Brain microvascular endothelial cell (primary cell): ENCODE data around the gene OR3A1.
"Not testable (repeated sequence)": the region's sequence is repeated elsewhere in the genome, so short reads cannot be mapped to it uniquely, and the experiment has no call there.

Experiments used
- DNase-seq: peaks from one replicate; pipeline ENCODE4 v3.0.0-alpha.2; 2020
- H3K27ac ChIP-seq: fragments of 250-450 bp; sonication (Bioruptor Pico); 2 replicates; pipeline ENCODE4 v1.5.1; 2020; ENCODE audit warnings: mild to moderate bottlenecking, moderate library complexity
- H3K27me3 ChIP-seq: fragments of 250-450 bp; sonication (Bioruptor Pico); replicated peaks from 2 replicates; pipeline ENCODE4 v1.5.1; 2020; ENCODE audit warnings: mild to moderate bottlenecking
- H3K36me3 ChIP-seq: fragments of 250-450 bp; sonication (Bioruptor Pico); replicated peaks from 2 replicates; pipeline ENCODE4 v1.5.1; 2020; ENCODE audit warnings: mild to moderate bottlenecking
- H3K4me3 ChIP-seq: 2 replicates; pipeline ENCODE4 v1.5.1; 2011; ENCODE audit warnings: low read depth, mild to moderate bottlenecking, control low read depth, low read length, moderate library complexity
- in situ Hi-C: cut with HindIII; loops from 2 replicates; pipeline ENCODE4 v1.10.0; 2017; ENCODE audit warnings: low sequenced_read_pairs, low pct_ligation_motif_present
- TF ChIP-seq, protein P1 (sequence below): IDR thresholded peaks from 2 replicates; pipeline ENCODE4 v1.5.1; 2011; ENCODE audit warnings: low read depth, mild to moderate bottlenecking, moderate library complexity, low read length, control low read depth, inconsistent platforms; ENCODE audit errors: missing control alignments

The OR3A1 gene

DNA sequence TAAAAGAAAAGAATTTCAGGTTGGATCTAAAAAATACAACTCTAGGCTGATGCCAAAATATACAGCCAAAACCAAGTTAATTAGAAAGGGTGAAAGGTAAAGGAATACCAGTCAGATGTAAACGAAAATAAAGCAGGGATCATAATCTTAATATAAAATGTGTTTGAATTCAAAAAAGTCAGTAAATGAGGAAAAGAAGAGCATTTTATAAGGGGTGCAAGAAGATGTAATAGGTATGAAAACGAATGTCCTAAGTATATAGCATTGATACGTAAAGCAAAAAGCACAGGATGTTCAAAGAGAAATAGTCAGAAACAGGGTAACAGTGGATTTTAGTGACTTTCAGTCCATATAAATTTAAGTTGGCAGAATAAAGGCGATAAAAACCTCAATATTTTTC, 2.5 kb downstream of the OR3A1 start:
- Histone ChIP-seq H3K4me3 (no peak overlapping the region), H3K27me3 (no peaks in the 10 kb centered on the region), H3K36me3 (no peaks in the 10 kb centered on the region), H3K27ac (no peak overlapping the region)
- in situ Hi-C loops, result no loop called here
- TF ChIP-seq, protein P1, sequence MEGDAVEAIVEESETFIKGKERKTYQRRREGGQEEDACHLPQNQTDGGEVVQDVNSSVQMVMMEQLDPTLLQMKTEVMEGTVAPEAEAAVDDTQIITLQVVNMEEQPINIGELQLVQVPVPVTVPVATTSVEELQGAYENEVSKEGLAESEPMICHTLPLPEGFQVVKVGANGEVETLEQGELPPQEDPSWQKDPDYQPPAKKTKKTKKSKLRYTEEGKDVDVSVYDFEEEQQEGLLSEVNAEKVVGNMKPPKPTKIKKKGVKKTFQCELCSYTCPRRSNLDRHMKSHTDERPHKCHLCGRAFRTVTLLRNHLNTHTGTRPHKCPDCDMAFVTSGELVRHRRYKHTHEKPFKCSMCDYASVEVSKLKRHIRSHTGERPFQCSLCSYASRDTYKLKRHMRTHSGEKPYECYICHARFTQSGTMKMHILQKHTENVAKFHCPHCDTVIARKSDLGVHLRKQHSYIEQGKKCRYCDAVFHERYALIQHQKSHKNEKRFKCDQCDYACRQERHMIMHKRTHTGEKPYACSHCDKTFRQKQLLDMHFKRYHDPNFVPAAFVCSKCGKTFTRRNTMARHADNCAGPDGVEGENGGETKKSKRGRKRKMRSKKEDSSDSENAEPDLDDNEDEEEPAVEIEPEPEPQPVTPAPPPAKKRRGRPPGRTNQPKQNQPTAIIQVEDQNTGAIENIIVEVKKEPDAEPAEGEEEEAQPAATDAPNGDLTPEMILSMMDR, result no peak
- DNase-seq, result no peak

DNA sequence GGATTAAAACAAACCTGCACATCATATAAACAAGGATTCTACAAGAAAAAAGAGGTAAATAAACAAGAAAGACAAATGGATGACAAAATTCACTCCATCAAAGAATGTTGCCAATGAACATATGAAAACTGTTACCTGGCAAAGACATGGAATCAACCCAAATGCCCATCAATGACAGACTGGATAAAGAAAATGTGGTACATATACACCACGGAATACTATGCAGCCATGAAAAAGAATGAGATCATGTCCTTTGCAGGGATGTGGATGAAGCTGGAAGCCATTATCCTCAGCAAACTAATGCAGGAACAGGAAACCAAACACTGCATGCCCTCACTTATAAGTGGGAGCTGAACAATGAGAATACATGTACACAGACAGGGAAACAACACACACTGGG, 4.6 kb downstream of the OR3A1 start:
- H3K4me3 ChIP-seq, DNase-seq, in situ Hi-C loops, H3K27ac ChIP-seq, H3K36me3 ChIP-seq, H3K27me3 ChIP-seq: not testable (repeated sequence)

DNA sequence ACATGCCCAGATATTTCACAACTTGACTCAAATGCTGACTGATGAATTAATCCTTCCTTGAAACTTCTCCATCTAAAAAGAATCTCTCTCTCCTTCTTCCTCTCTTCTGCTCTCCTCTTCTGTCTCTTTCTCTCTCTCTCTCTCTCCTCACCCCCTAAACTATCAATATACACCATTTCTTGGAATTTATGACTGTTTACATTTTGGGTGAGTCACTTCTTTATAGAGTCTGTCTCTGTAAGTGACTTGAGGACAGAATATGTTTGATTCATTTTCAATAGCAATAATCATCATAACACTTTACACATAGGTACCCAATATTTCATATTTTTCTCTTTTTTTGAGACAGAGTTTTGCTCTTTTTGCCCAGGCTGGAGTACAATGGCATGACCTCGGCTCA, 15.3 kb downstream of the OR3A1 start:
- no peak for DNase-seq
- Histone ChIP-seq H3K4me3 (no peak overlapping the region), H3K27me3 (no peaks in the 10 kb centered on the region), H3K27ac (no peak overlapping the region), H3K36me3 (no peaks in the 10 kb centered on the region)
- TF ChIP-seq, protein P1, result no peak
- in situ Hi-C loops, result no loop called here

DNA sequence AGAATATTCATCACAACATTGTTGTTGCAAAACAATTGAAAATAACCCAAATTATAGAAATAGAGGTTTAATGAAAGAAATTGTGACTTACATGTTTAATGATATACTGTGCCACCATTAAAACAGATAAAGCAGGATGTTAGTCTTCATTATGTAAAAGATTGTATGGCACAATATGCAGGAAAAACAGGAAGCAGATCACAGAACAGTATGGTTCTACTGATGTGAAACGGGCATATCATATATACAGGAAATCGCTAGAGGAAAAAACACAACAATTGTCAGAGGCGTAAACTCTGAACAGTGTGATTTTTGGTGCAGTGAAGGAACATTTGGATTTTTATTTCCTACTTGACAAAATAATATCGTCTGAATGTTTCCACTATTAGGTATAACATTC, 22.0 kb downstream of the OR3A1 start:
- H3K27me3 ChIP-seq, result no peaks in the 10 kb centered on the region
- no peak overlapping the region for H3K4me3 ChIP-seq
- no peak overlapping the region for H3K27ac ChIP-seq
- in situ Hi-C loops, result no loop called here
- H3K36me3 ChIP-seq, result no peaks in the 10 kb centered on the region
- DNase-seq, result no peak
- TF ChIP-seq, protein P1, result no peak

DNA sequence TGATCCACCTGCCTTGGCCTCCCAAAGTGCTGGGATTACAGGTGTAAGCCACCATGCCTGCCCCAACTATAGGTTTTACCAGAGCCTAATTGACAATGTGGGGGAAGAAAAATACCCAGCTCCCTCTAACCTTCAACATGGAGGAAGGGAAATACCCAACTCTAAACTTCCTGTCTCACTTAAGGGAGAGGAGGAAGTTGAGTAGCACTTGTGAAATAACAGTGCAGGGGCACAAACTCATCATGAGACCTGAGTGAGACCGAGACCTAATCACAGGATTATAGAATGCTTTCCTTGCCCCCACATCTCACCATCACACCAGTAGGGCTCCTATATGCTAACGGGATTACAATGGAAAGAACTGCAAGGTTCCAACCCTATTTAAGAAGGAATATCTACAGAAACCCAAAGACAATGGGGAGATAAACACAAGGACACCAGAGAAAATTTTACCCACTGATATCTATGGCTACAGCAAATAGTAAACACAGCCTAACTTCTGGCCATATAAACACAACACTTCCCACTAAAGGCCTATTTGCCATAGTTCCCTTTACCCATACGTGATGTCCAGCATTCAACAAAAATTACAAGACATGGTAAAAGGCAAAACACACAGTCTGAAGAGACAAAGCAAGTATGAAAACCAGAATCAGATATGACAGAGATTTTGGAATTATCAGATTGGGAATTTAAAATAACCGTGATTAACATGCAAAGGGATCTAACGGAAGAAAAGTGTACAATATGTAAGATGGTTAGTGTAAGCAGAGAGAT, 26.9 kb downstream of the OR3A1 start:
- no peak for DNase-seq
- no peak overlapping the region for H3K27ac ChIP-seq
- in situ Hi-C loops, result no loop called here

DNA sequence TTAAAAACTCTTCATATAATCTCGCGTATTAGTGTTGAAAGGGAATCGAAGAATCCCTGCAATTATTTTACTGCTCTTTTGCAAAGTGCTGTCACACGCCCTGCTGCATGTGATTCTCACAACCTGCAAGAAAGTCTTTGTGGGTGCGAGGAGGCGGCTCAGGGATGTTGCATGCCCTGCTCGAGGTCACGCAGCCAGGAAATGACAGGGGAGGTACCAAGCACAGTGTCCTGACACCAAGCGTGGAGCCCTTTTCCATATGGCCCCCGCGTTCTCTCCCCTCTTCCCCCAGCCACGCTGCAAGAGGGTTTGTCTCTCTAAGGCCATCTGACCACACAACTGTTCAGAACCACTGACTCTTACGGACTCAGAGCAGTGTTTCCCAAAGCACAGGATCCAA, 37.6 kb downstream of the OR3A1 start:
- no peak for DNase-seq
- TF ChIP-seq, protein P1, result no peak
- no peaks in the 10 kb centered on the region for H3K27me3 ChIP-seq
- in situ Hi-C loops, result no loop called here
- H3K36me3 ChIP-seq, result no peaks in the 10 kb centered on the region
- no peak overlapping the region for H3K27ac ChIP-seq
- H3K4me3 ChIP-seq, result no peak overlapping the region

More for the DNA sequence above, 26.9 kb downstream of the OR3A1 start:
- TF ChIP-seq, protein P1, result no peak
- Histone ChIP-seq H3K4me3 (no peak overlapping the region), H3K36me3 (no peaks in the 10 kb centered on the region), H3K27me3 (no peaks in the 10 kb centered on the region)
